Memory B cell (primary cell): ENCODE data around the gene DYNC2I2.
A peak's percentile ranks its signal among the peaks of the same experiment; 100 is the strongest.

Experiments
- ATAC-seq: fragments of 150-1000 bp; cut with Tn5 transposase; 2 replicates; pipeline ENCODE4 v1.10.0; 2021; ENCODE audit warnings: low read depth, mild to moderate bottlenecking, moderate library complexity
- DNase-seq, 2 donors: peaks; one replicate each; pipeline ENCODE4 v3.0.0; 2022; ENCODE audit warnings: low spot score in 2 of 2
- H3K27ac Mint-ChIP-seq: one replicate; pipeline ENCODE4 v1.8.0; 2022; ENCODE audit warnings: mild to moderate bottlenecking, moderate library complexity, mixed read lengths
- H3K27me3 Mint-ChIP-seq: one replicate; pipeline ENCODE4 v1.8.0; 2022; ENCODE audit warnings: mixed read lengths
- H3K36me3 Mint-ChIP-seq: one replicate; pipeline ENCODE4 v1.8.0; 2022; ENCODE audit warnings: mild to moderate bottlenecking, mixed read lengths
- H3K4me1 Mint-ChIP-seq: one replicate; pipeline ENCODE4 v1.8.0; 2022; ENCODE audit warnings: mixed read lengths
- H3K4me3 Mint-ChIP-seq: one replicate; pipeline ENCODE4 v1.8.0; 2022; ENCODE audit warnings: mild to moderate bottlenecking, moderate library complexity, mixed read lengths
- H3K9me3 Mint-ChIP-seq: one replicate; pipeline ENCODE4 v1.8.0; 2022; ENCODE audit warnings: mixed read lengths

DYNC2I2 gene

GRCh38 chr9:128625391-128626146, 31.1 kb downstream of the DYNC2I2 start:
- no peak for ATAC-seq
- peaks cover 41% of the 10 kb centered on the region for H3K36me3 Mint-ChIP-seq
- no peaks in the 10 kb centered on the region for H3K4me1 Mint-ChIP-seq
- no peak for DNase-seq
- H3K27me3 Mint-ChIP-seq: no peaks in the 10 kb centered on the region
- H3K9me3 Mint-ChIP-seq: no peaks in the 10 kb centered on the region
- H3K27ac Mint-ChIP-seq: no peak overlapping the region
- no peak overlapping the region for H3K4me3 Mint-ChIP-seq

GRCh38 chr9:128624566-128624965, 32.1 kb downstream of the DYNC2I2 start:
- Mint-ChIP-seq H3K27me3 (no peaks in the 10 kb centered on the region), H3K27ac (no peak overlapping the region), H3K36me3 (peaks cover 39% of the 10 kb centered on the region)

DNA sequence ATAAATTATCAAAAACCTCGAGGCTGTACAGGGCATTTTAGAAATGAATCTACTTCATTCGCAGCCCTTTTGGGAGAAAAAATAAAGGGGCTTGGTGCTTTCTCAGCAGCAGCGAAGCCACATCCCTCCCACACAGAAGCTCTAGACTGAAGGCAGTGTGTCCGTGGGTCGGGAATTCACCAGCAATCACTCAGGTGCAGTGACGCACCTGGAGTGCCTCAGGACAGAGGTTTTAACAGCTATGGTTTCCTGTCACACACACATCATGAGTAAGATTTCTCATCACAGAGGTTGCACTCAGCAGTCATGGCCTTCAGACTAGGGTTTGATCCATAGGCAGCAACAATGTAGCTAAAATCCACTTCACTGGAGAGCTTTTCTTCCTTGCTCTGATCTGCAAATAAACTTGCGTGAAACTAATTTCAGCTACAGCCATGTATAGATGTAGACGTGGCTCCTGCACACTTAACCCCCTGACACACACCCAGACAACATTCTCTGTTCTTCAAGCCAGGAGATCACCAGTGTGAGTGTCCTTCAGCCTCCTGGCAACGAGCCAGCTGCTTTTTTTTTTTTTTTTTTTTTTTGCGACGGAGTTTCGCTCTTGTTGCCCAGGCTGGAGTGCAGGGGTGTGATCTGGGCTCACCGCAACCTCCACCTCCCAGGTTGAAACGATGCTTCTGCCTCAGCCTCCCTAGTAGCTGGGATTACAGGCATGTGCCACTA, 34.8 kb downstream of the DYNC2I2 start:
- DNase-seq (no peak), ATAC-seq (no peak)
- no peaks in the 10 kb centered on the region for H3K9me3 Mint-ChIP-seq
- no peak overlapping the region for H3K4me3 Mint-ChIP-seq
- no peak overlapping the region for H3K27ac Mint-ChIP-seq
- no peaks in the 10 kb centered on the region for H3K27me3 Mint-ChIP-seq
- H3K4me1 Mint-ChIP-seq: no peaks in the 10 kb centered on the region
- H3K36me3 Mint-ChIP-seq: peaks cover 35% of the 10 kb centered on the region

More at GRCh38 chr9:128624566-128624965, 32.1 kb downstream of the DYNC2I2 start:
- DNase-seq: no peak
- no peak for ATAC-seq
- H3K9me3 Mint-ChIP-seq: no peaks in the 10 kb centered on the region
- H3K4me3 Mint-ChIP-seq: no peak overlapping the region
- no peaks in the 10 kb centered on the region for H3K4me1 Mint-ChIP-seq

- no peak overlapping the region for H3K27ac Mint-ChIP-seq
- H3K4me1 Mint-ChIP-seq: no peaks in the 10 kb centered on the region
- H3K36me3 Mint-ChIP-seq: peaks cover 27% of the 10 kb centered on the region
- H3K9me3 Mint-ChIP-seq: no peaks in the 10 kb centered on the region
- DNase-seq (no peak), ATAC-seq (no peak)
- H3K4me3 Mint-ChIP-seq: no peak overlapping the region
- H3K27me3 Mint-ChIP-seq: no peaks in the 10 kb centered on the region
Measured at GRCh38 chr9:128619779-128620178, 36.9 kb downstream of the DYNC2I2 start.

DNA sequence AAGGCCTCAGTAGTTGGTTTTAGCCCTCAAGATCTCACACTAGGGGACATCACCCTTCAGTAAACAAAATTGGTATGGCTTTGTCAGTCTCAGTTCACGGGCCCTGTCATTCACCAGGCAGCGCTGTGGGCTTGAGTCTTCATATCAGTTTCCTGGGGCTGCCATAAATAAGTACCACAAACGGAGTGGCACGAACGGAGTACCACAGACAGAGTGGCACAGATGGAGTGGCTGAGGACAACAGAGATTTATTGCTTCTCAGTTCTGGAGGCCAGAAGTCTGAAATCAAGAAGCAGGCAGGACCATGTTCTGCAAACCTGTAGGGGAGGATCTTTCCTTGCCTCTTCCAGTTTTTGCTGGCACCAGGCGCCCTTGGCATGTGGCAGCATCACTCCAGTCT, 37.5 kb downstream of the DYNC2I2 start:
- no peaks in the 10 kb centered on the region for H3K4me1 Mint-ChIP-seq
- peaks cover 26% of the 10 kb centered on the region for H3K36me3 Mint-ChIP-seq
- no peak overlapping the region for H3K4me3 Mint-ChIP-seq
- no peaks in the 10 kb centered on the region for H3K9me3 Mint-ChIP-seq
- DNase-seq: no peak
- no peaks in the 10 kb centered on the region for H3K27me3 Mint-ChIP-seq
- ATAC-seq: no peak
- peak overlapping the region; percentile 47 for H3K27ac Mint-ChIP-seq

DNA sequence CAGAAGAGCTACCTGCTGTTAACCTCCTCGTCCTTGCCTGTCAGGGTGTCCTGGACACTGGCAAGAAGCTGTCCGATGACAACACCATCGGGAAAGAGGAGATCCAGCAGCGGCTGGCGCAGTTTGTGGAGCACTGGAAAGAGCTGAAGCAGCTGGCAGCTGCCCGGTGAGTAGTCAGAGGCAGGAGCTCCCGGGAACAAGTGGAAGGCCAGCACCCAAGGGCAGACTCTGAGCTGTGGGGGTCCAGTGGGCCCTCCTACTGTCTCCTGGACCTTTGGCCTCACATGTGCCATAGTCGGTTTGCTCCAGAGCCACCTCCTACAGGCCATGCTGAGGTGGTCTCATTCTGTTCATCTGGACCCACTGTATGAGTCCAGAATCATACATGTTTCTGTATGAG, 38.7 kb downstream of the DYNC2I2 start:
- Mint-ChIP-seq H3K36me3 (peaks cover 30% of the 10 kb centered on the region), H3K27ac (no peak overlapping the region), H3K4me3 (no peak overlapping the region), H3K9me3 (no peaks in the 10 kb centered on the region), H3K27me3 (no peaks in the 10 kb centered on the region), H3K4me1 (no peaks in the 10 kb centered on the region)
- ATAC-seq: no peak
- no peak for DNase-seq

- no peak for ATAC-seq
- Mint-ChIP-seq H3K4me3 (no peak overlapping the region), H3K36me3 (peaks cover 34% of the 10 kb centered on the region), H3K27ac (peak overlapping the region; percentile 31), H3K9me3 (no peaks in the 10 kb centered on the region), H3K27me3 (no peaks in the 10 kb centered on the region), H3K4me1 (no peaks in the 10 kb centered on the region)
- no peak for DNase-seq
Measured at GRCh38 chr9:128615571-128615970, 41.1 kb downstream of the DYNC2I2 start.

DNA sequence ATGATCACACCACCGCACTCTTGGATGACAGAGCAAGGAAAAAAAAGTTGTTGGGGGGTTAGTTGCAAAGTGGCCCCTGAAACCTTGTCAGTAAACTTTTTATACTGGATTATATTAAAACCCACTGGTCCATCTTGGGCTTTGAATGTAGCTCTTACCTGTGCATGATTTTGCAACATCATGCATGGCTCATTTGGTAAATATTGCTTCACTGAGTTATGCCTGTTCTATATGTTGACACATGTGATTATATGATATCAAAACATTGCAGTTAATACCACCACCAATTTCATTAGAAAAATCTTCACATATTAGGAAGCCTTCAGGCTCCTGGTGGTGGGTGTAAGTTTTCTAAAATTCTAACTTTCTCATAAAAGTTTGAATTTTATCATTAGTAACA, 41.9 kb downstream of the DYNC2I2 start:
- no peak overlapping the region for H3K4me3 Mint-ChIP-seq
- H3K4me1 Mint-ChIP-seq: no peaks in the 10 kb centered on the region
- H3K27me3 Mint-ChIP-seq: no peaks in the 10 kb centered on the region
- H3K27ac Mint-ChIP-seq: no peak overlapping the region
- ATAC-seq (no peak), DNase-seq (no peak)
- peaks cover 37% of the 10 kb centered on the region for H3K36me3 Mint-ChIP-seq
- no peaks in the 10 kb centered on the region for H3K9me3 Mint-ChIP-seq

DNA sequence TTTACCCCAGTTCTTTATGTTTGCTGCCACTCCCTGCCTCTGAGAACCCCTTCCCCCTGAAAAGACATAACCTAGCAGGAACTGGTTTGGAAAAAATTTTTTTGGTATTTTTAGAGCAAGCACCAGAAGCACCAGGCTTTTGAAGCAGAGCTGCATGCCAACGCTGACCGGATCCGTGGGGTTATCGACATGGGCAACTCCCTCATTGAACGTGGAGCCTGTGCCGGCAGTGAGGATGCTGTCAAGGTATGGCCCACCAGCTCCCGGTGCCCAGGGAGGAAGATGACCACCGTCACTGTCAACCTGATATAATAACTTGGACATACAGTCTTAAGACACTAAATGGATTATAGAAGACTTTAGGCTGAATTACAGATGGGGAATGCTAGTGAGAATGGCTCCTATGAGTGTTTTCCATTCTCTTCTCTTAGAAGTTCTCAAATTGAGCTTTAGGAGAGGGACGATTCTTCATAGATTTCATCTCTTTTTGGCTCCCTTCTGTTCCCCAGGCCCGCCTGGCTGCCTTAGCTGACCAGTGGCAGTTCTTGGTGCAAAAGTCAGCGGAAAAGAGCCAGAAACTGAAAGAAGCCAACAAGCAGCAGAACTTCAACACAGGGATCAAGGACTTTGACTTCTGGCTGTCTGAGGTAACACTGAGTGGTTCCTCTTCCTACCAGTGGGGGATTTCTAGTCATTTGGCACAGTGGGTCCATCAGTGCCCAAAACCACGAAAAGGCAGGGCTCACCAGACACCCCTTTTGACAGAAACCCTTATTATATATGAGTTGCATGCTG, 44.9 kb downstream of the DYNC2I2 start:
- DNase-seq (no peak), ATAC-seq (no peak)
- H3K4me3 Mint-ChIP-seq: no peak overlapping the region
- H3K4me1 Mint-ChIP-seq: no peaks in the 10 kb centered on the region
- no peaks in the 10 kb centered on the region for H3K27me3 Mint-ChIP-seq
- peaks cover 39% of the 10 kb centered on the region for H3K36me3 Mint-ChIP-seq
- no peak overlapping the region for H3K27ac Mint-ChIP-seq
- no peaks in the 10 kb centered on the region for H3K9me3 Mint-ChIP-seq

- no peaks in the 10 kb centered on the region for H3K27me3 Mint-ChIP-seq
- no peak overlapping the region for H3K4me3 Mint-ChIP-seq
- H3K36me3 Mint-ChIP-seq: peaks cover 37% of the 10 kb centered on the region
Measured at GRCh38 chr9:128610897-128611296, 45.8 kb downstream of the DYNC2I2 start.

GRCh38 chr9:128607642-128608350, 48.9 kb downstream of the DYNC2I2 start:
- DNase-seq (no peak), ATAC-seq (no peak)
- H3K4me1 Mint-ChIP-seq: no peaks in the 10 kb centered on the region
- H3K9me3 Mint-ChIP-seq: no peaks in the 10 kb centered on the region
- H3K36me3 Mint-ChIP-seq: peaks cover 37% of the 10 kb centered on the region
- no peak overlapping the region for H3K27ac Mint-ChIP-seq
- H3K27me3 Mint-ChIP-seq: no peaks in the 10 kb centered on the region
- no peak overlapping the region for H3K4me3 Mint-ChIP-seq

More at GRCh38 chr9:128610897-128611296, 45.8 kb downstream of the DYNC2I2 start:
- Mint-ChIP-seq H3K9me3 (no peaks in the 10 kb centered on the region), H3K4me1 (no peaks in the 10 kb centered on the region), H3K27ac (no peak overlapping the region)
- no peak for DNase-seq
- ATAC-seq: no peak

- no peaks in the 10 kb centered on the region for H3K27me3 Mint-ChIP-seq
- DNase-seq: no peak
- peaks cover 30% of the 10 kb centered on the region for H3K36me3 Mint-ChIP-seq
- H3K27ac Mint-ChIP-seq: no peak overlapping the region
- no peaks in the 10 kb centered on the region for H3K9me3 Mint-ChIP-seq
- no peak for ATAC-seq
- H3K4me1 Mint-ChIP-seq: no peaks in the 10 kb centered on the region
- no peak overlapping the region for H3K4me3 Mint-ChIP-seq
Measured at GRCh38 chr9:128603697-128604096, 53.0 kb downstream of the DYNC2I2 start.

GRCh38 chr9:128600099-128600498, 56.5 kb downstream of the DYNC2I2 start:
- no peak overlapping the region for H3K27ac Mint-ChIP-seq
- H3K9me3 Mint-ChIP-seq: no peaks in the 10 kb centered on the region
- no peak overlapping the region for H3K4me3 Mint-ChIP-seq
- peaks cover 26% of the 10 kb centered on the region for H3K36me3 Mint-ChIP-seq
- H3K4me1 Mint-ChIP-seq: no peaks in the 10 kb centered on the region
- no peak for ATAC-seq
- no peak for DNase-seq
- no peaks in the 10 kb centered on the region for H3K27me3 Mint-ChIP-seq

DNA sequence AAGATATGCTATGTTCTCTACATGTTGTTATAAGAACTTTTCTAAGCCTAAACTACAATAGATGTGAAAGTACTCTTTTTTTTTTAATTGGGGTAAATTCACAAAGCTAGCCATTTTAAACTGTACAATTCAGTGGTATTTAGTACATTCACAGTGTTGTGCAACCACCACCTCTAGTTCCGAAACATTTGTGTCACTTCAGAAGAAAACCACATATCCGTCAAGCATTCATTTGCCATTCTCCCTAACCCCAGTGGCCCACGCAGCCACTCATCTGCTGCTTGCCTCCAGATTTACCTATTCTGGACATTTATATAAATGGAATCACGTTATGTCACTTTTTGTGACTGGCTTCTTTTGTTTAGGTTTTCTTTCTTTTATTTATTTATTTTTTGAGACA, 61.2 kb downstream of the DYNC2I2 start:
- Mint-ChIP-seq H3K27me3 (no peaks in the 10 kb centered on the region), H3K4me3 (no peak overlapping the region), H3K36me3 (peaks cover 25% of the 10 kb centered on the region)

More for the DNA sequence above, 61.2 kb downstream of the DYNC2I2 start:
- ATAC-seq: no peak
- Mint-ChIP-seq H3K9me3 (no peaks in the 10 kb centered on the region), H3K27ac (no peak overlapping the region), H3K4me1 (no peaks in the 10 kb centered on the region)
- DNase-seq: no peak
